Loucy (cell line): ENCODE measurements around the gene PHACTR3.

ENCODE experiments used
- CTCF ChIP-seq: fragments of 200-600 bp; sonication (generic); conservative IDR thresholded peaks from 2 replicates; pipeline ENCODE4 v1.5.1; 2014; ENCODE audit warnings: mild to moderate bottlenecking, antibody characterized with exemption, low read length
- EZH2phosphoT487 ChIP-seq: fragments of 200-600 bp; IDR thresholded peaks from 2 replicates; pipeline ENCODE4 v1.6.1; 2018; ENCODE audit warnings: antibody characterized with exemption, mild to moderate bottlenecking, moderate library complexity, borderline replicate concordance

DNA sequence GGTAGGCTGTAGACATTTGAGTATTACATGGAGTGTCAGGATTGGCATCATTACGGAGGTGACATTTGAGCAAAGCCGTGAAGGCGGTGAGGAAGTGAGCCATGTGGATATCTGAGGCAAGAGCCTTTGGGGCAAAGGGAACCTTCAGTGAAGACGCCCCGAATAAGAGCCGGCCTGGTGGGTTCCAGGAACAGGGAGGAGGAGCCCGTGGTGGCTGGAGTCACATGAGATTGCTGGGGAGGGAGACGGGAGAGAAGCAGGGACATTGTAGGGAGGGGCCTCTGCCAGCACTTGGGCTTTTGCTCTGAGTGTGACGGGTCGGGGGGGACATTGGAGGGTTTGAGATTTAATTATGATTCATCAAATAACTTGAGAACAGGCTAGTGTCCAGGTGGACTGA is 78.3 kb downstream of the PHACTR3 start:
- TF ChIP-seq CTCF (no peak), EZH2phosphoT487 (no peak)
